Measurements from ENCODE around the gene SIRT6. TPM values are rescaled to one million over a fixed set of nuclear protein-coding genes. Genes with fewer than 3 reads are reported as not detected.
"Not testable (repeated sequence)": the region's sequence is repeated elsewhere in the genome, so short reads cannot be mapped to it uniquely, and the experiment has no call there.

SIRT6 gene
- polyA plus RNA-seq, 2 donors = 16.9 to 22.0 TPM

DNA sequence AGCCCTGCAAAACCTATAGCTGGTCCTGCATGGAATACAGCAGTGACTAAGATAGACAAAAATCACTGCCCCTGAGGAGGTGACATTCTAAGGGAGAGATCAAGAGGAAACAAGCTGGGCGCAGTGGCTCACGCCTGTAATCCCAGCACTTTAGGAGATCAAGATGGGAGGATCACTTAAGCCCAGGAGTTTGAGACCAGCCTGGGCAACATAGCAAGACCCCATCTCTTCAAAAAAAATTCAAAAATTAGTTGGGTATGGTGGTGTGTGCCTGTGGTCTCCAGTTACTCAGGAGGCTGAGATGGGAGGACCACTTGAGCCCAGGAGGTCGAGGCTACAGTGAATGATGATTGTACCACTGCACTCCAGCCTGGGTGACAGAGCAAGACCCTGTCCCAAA, 10.2 kb upstream of the SIRT6 start:
- not testable (repeated sequence) for H3K4me3 ChIP-seq (ENCODE audit: low read depth in 1 of 2, low read length in 2 of 2); H3K27ac ChIP-seq (ENCODE audit: low read depth in 2 of 2, low read length in 1 of 2); H3K36me3 ChIP-seq (ENCODE audit: control insufficient read depth in 2 of 2, insufficient read depth in 2 of 2, low read length in 1 of 2); H3K9me3 ChIP-seq (ENCODE audit: control insufficient read depth in 2 of 2, insufficient read depth in 1 of 2, low read depth in 1 of 2, low read length in 1 of 2); H3K4me1 ChIP-seq (ENCODE audit: control insufficient read depth in 2 of 2, insufficient read depth in 2 of 2, low read length in 1 of 2); H3K27me3 ChIP-seq (ENCODE audit: control insufficient read depth in 1 of 2, insufficient read depth in 2 of 2, low read length in 2 of 2)
- WGBS, 2 donors = 91 to 92% methylated on average over 3 of the region's 3 CpGs

DNA sequence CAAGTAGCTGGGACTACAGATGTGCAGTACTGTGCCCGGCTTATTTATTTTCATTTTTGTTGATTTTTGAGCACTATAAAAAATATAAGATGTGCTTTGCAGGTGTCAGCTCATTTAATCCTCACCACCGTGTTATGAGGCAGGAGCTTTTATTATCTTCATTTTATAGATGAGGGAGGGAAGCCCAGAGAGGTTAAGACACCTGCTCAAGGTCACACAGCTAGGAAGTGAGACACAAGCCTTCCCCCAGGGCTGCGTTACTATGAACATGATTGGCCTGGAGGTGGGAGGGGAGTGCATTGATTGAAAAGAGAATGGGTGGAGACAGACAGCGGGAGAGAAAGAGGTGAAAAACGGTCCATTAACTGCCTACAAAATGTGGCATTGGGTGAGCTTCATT, 7.3 kb upstream of the SIRT6 start:
- no peaks in the 10 kb centered on the region for H3K36me3 ChIP-seq (ENCODE audit: control insufficient read depth in 2 of 2, insufficient read depth in 2 of 2, low read length in 1 of 2)
- 71 to 75% methylated on average over 5 of the region's 5 CpGs for WGBS, 2 donors
- H3K27me3 ChIP-seq (ENCODE audit: control insufficient read depth in 1 of 2, insufficient read depth in 2 of 2, low read length in 2 of 2) = no peaks in the 10 kb centered on the region
- no peak overlapping the region for H3K4me3 ChIP-seq (ENCODE audit: low read depth in 1 of 2, low read length in 2 of 2)
- H3K27ac ChIP-seq (ENCODE audit: low read depth in 2 of 2, low read length in 1 of 2) = no peak overlapping the region
- no peaks in the 10 kb centered on the region for H3K9me3 ChIP-seq (ENCODE audit: control insufficient read depth in 2 of 2, insufficient read depth in 1 of 2, low read depth in 1 of 2, low read length in 1 of 2)
- no peaks in the 10 kb centered on the region for H3K4me1 ChIP-seq (ENCODE audit: control insufficient read depth in 2 of 2, insufficient read depth in 2 of 2, low read length in 1 of 2)

GRCh38 chr19:4187313-4188122, 5.2 kb upstream of the SIRT6 start:
- Histone ChIP-seq H3K27ac (ENCODE audit: low read depth in 2 of 2, low read length in 1 of 2) (no peak overlapping the region), H3K9me3 (ENCODE audit: control insufficient read depth in 2 of 2, insufficient read depth in 1 of 2, low read depth in 1 of 2, low read length in 1 of 2) (no peaks in the 10 kb centered on the region), H3K4me1 (ENCODE audit: control insufficient read depth in 2 of 2, insufficient read depth in 2 of 2, low read length in 1 of 2) (peaks cover 0 to 4% of the 10 kb centered on the region in 2 donors), H3K36me3 (ENCODE audit: control insufficient read depth in 2 of 2, insufficient read depth in 2 of 2, low read length in 1 of 2) (no peaks in the 10 kb centered on the region), H3K4me3 (ENCODE audit: low read depth in 1 of 2, low read length in 2 of 2) (no peak overlapping the region), H3K27me3 (ENCODE audit: control insufficient read depth in 1 of 2, insufficient read depth in 2 of 2, low read length in 2 of 2) (no peaks in the 10 kb centered on the region)
- 91 to 92% methylated on average over 10 of the region's 10 CpGs for WGBS, 2 donors

- Histone ChIP-seq H3K9me3 (ENCODE audit: control insufficient read depth in 2 of 2, insufficient read depth in 1 of 2, low read depth in 1 of 2, low read length in 1 of 2) (no peaks in the 10 kb centered on the region), H3K27me3 (ENCODE audit: control insufficient read depth in 1 of 2, insufficient read depth in 2 of 2, low read length in 2 of 2) (no peaks in the 10 kb centered on the region), H3K4me1 (ENCODE audit: control insufficient read depth in 2 of 2, insufficient read depth in 2 of 2, low read length in 1 of 2) (peaks cover 0 to 6% of the 10 kb centered on the region in 2 donors), H3K4me3 (ENCODE audit: low read depth in 1 of 2, low read length in 2 of 2) (no peak overlapping the region), H3K27ac (ENCODE audit: low read depth in 2 of 2, low read length in 1 of 2) (no peak overlapping the region), H3K36me3 (ENCODE audit: control insufficient read depth in 2 of 2, insufficient read depth in 2 of 2, low read length in 1 of 2) (no peaks in the 10 kb centered on the region)
- WGBS, 2 donors = 32% methylated on average over 22 of the region's 22 CpGs
These were observed 4.0 kb upstream of the SIRT6 start for GRCh38 chr19:4186087-4186993.

- 68% methylated on average over 9 of the region's 9 CpGs for WGBS, 2 donors
These were observed 3.2 kb upstream of the SIRT6 start for GRCh38 chr19:4185413-4186086.

DNA sequence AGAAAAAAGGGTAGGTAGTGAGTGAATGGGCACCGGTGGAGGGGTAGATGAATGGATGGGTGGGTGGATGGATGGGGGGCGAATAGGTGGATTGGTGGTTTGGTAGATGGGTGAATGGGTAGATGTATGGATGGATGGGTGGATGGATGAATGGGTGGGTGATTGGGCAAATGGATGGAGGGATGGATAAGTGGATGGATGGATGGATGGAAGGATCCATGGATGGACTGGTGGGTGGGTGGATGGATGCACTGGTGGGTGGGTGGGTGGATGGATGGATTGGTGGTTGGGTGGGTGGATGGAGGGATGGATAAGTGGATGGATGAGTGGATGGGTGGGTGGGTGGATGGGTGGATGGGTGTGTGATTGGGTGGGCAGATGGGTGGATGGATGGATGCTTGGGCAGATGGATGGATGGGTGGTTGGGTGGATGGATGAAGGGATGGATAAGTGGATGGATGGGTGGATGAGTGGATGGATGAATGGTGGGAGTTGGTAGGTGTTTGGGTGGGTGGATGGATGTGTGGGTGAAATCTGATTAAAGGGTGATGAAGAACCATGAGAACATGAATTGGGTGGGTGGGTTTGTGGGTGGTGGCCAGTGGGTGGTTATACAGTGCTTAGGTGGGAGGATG, 2.5 kb upstream of the SIRT6 start:
- H3K27ac ChIP-seq (ENCODE audit: low read depth in 2 of 2, low read length in 1 of 2) = no peak overlapping the region
- peaks cover 0 to 15% of the 10 kb centered on the region in 2 donors for H3K4me1 ChIP-seq (ENCODE audit: control insufficient read depth in 2 of 2, insufficient read depth in 2 of 2, low read length in 1 of 2)
- no peaks in the 10 kb centered on the region for H3K9me3 ChIP-seq (ENCODE audit: control insufficient read depth in 2 of 2, insufficient read depth in 1 of 2, low read depth in 1 of 2, low read length in 1 of 2)
- 89 to 91% methylated on average over 2 of the region's 2 CpGs for WGBS, 2 donors
- H3K4me3 ChIP-seq (ENCODE audit: low read depth in 1 of 2, low read length in 2 of 2) = no peak overlapping the region
- no peaks in the 10 kb centered on the region for H3K27me3 ChIP-seq (ENCODE audit: control insufficient read depth in 1 of 2, insufficient read depth in 2 of 2, low read length in 2 of 2)
- H3K36me3 ChIP-seq (ENCODE audit: control insufficient read depth in 2 of 2, insufficient read depth in 2 of 2, low read length in 1 of 2) = peaks cover 0 to under 1% of the 10 kb centered on the region in 2 donors

More at GRCh38 chr19:4185413-4186086, 3.2 kb upstream of the SIRT6 start:
- Histone ChIP-seq H3K27ac (ENCODE audit: low read depth in 2 of 2, low read length in 1 of 2) (no peak overlapping the region), H3K27me3 (ENCODE audit: control insufficient read depth in 1 of 2, insufficient read depth in 2 of 2, low read length in 2 of 2) (no peaks in the 10 kb centered on the region), H3K4me1 (ENCODE audit: control insufficient read depth in 2 of 2, insufficient read depth in 2 of 2, low read length in 1 of 2) (peaks cover 0 to 12% of the 10 kb centered on the region in 2 donors), H3K4me3 (ENCODE audit: low read depth in 1 of 2, low read length in 2 of 2) (no peak overlapping the region), H3K9me3 (ENCODE audit: control insufficient read depth in 2 of 2, insufficient read depth in 1 of 2, low read depth in 1 of 2, low read length in 1 of 2) (no peaks in the 10 kb centered on the region), H3K36me3 (ENCODE audit: control insufficient read depth in 2 of 2, insufficient read depth in 2 of 2, low read length in 1 of 2) (no peaks in the 10 kb centered on the region)

- Histone ChIP-seq H3K36me3 (ENCODE audit: control insufficient read depth in 2 of 2, insufficient read depth in 2 of 2, low read length in 1 of 2) (peaks cover 0 to 6% of the 10 kb centered on the region in 2 donors), H3K27ac (ENCODE audit: low read depth in 2 of 2, low read length in 1 of 2) (no peak overlapping the region), H3K9me3 (ENCODE audit: control insufficient read depth in 2 of 2, insufficient read depth in 1 of 2, low read depth in 1 of 2, low read length in 1 of 2) (no peaks in the 10 kb centered on the region), H3K4me3 (ENCODE audit: low read depth in 1 of 2, low read length in 2 of 2) (no peak overlapping the region), H3K4me1 (ENCODE audit: control insufficient read depth in 2 of 2, insufficient read depth in 2 of 2, low read length in 1 of 2) (peaks cover 0 to 15% of the 10 kb centered on the region in 2 donors), H3K27me3 (ENCODE audit: control insufficient read depth in 1 of 2, insufficient read depth in 2 of 2, low read length in 2 of 2) (no peaks in the 10 kb centered on the region)
- 35 to 45% methylated on average over 21 to 23 of the region's 23 CpGs for WGBS, 2 donors
These were observed 1.8 kb upstream of the SIRT6 start for GRCh38 chr19:4183967-4184717.

- H3K27me3 ChIP-seq (ENCODE audit: control insufficient read depth in 1 of 2, insufficient read depth in 2 of 2, low read length in 2 of 2) = no peaks in the 10 kb centered on the region
- no peaks in the 10 kb centered on the region for H3K9me3 ChIP-seq (ENCODE audit: control insufficient read depth in 2 of 2, insufficient read depth in 1 of 2, low read depth in 1 of 2, low read length in 1 of 2)
- no peak overlapping the region for H3K4me3 ChIP-seq (ENCODE audit: low read depth in 1 of 2, low read length in 2 of 2)
- peak overlapping the region; percentile 35 to 56 for H3K27ac ChIP-seq (ENCODE audit: low read depth in 2 of 2, low read length in 1 of 2)
- peaks cover 0 to 15% of the 10 kb centered on the region in 2 donors for H3K4me1 ChIP-seq (ENCODE audit: control insufficient read depth in 2 of 2, insufficient read depth in 2 of 2, low read length in 1 of 2)
- H3K36me3 ChIP-seq (ENCODE audit: control insufficient read depth in 2 of 2, insufficient read depth in 2 of 2, low read length in 1 of 2) = peaks cover 0 to 11% of the 10 kb centered on the region in 2 donors
- WGBS, 2 donors = 41 to 53% methylated on average over 2 of the region's 2 CpGs
These were observed 1.3 kb downstream of the SIRT6 start for GRCh38 chr19:4181053-4181508.
